ENCODE data around the gene EEFSEC.

GRCh38 chr3:128301186-128302023, 148.1 kb downstream of the EEFSEC start:
- TF ChIP-seq CTCF (IDR thresholded peaks at IDR 0.05) (no peak), POLR2AphosphoS5 (IDR thresholded peaks at IDR 0.05) (no peak)

Measured in breast epithelium (tissue), 3 donors.